A549 (cell line): ENCODE results near the gene CTDP1. TPM values are rescaled to one million over a fixed set of nuclear protein-coding genes. Genes with fewer than 3 reads are reported as not detected.

Experiments
- CBX2 ChIP-seq: fragments of 200-600 bp; sonication (generic); IDR thresholded peaks from 2 replicates; pipeline ENCODE4 v1.6.1; 2016; ENCODE audit warnings: low read depth, mild to moderate bottlenecking, borderline replicate concordance
- CBX8 ChIP-seq: fragments of 200-600 bp; sonication (generic); IDR thresholded peaks from 2 replicates; pipeline ENCODE4 v1.6.1; 2016
- CEBPB ChIP-seq, 2 experiments: fragments of >200 bp in 1 of 2; sonication (Bioruptor Twin) in 1 of 2; formaldehyde crosslinking in 1 of 2; IDR thresholded peaks; 2 replicates each; pipeline ENCODE4 v1.6.1; 2012 to 2016
- EHMT2 ChIP-seq: fragments of 200-600 bp; sonication (generic); IDR thresholded peaks from 2 replicates; pipeline ENCODE4 v1.6.1; 2016; ENCODE audit warnings: antibody characterized with exemption, low read depth, mild to moderate bottlenecking, moderate library complexity
- FOSB ChIP-seq: fragments of 250-450 bp; sonication (Bioruptor Pico); IDR thresholded peaks from 2 replicates; pipeline ENCODE4 v1.5.0; 2020; ENCODE audit warnings: mild to moderate bottlenecking, moderate library complexity
- FOSL2 ChIP-seq, 2 experiments: fragments of 450-650 bp in 1 of 2; fragments of >200 bp in 1 of 2; sonication (Bioruptor Twin) in 1 of 2; formaldehyde crosslinking; IDR thresholded peaks; 2 replicates each; pipeline versions ENCODE4 v1.5.0 to v1.6.1; 2016 to 2020; ENCODE audit warnings: mild to moderate bottlenecking in 1 of 2, moderate library complexity in 1 of 2
- FOXS1 ChIP-seq: fragments of 250-450 bp; sonication (Bioruptor Pico); IDR thresholded peaks from 2 replicates; pipeline ENCODE4 v1.5.0; 2020; ENCODE audit warnings: mild to moderate bottlenecking, moderate library complexity
- GATA3 ChIP-seq: IDR thresholded peaks from 2 replicates; pipeline ENCODE4 v1.6.1; 2012; ENCODE audit warnings: borderline replicate concordance
- HDAC2 ChIP-seq: fragments of 200-600 bp; sonication (generic); IDR thresholded peaks from 2 replicates; pipeline ENCODE4 v1.6.1; 2016
- HEYL ChIP-seq: fragments of 250-450 bp; sonication (Bioruptor Pico); IDR thresholded peaks from 2 replicates; pipeline ENCODE4 v1.8.0; 2021; ENCODE audit warnings: mild to moderate bottlenecking, moderate library complexity
- HOXA7 ChIP-seq: fragments of 250-450 bp; sonication (Bioruptor Pico); IDR thresholded peaks from 2 replicates; pipeline ENCODE4 v1.5.0; 2020; ENCODE audit warnings: mild to moderate bottlenecking, moderate library complexity
- HOXB13 ChIP-seq: fragments of 250-450 bp; sonication (Bioruptor Pico); IDR thresholded peaks from 2 replicates; pipeline ENCODE4 v1.5.0; 2020; ENCODE audit warnings: low read depth, mild to moderate bottlenecking, moderate library complexity
- JUNB ChIP-seq: fragments of >200 bp; sonication (Bioruptor Twin); formaldehyde crosslinking; IDR thresholded peaks from 2 replicates; pipeline ENCODE4 v1.6.1; 2016
- KDM1A ChIP-seq: fragments of 200-600 bp; sonication (generic); IDR thresholded peaks from 2 replicates; pipeline ENCODE4 v1.6.1; 2016; ENCODE audit warnings: low read depth, mild to moderate bottlenecking
- KDM5A ChIP-seq: fragments of 200-600 bp; sonication (generic); IDR thresholded peaks from 2 replicates; pipeline ENCODE4 v1.6.1; 2016; ENCODE audit warnings: antibody characterized with exemption, mild to moderate bottlenecking
- MAZ ChIP-seq: fragments of 150-350 bp; IDR thresholded peaks from 2 replicates; pipeline ENCODE4 v1.6.1; 2014; ENCODE audit warnings: antibody characterized with exemption, low read depth, low read length, borderline replicate concordance
- MYC ChIP-seq: IDR thresholded peaks from 2 replicates; pipeline ENCODE4 v1.6.1; 2012; ENCODE audit warnings: mild to moderate bottlenecking, inconsistent platforms, low read length, improper control_type of control experiment, borderline replicate concordance
- NFE2L2 ChIP-seq: fragments of 150-350 bp; conservative IDR thresholded peaks from 2 replicates; pipeline ENCODE4 v1.6.1; 2014; ENCODE audit warnings: low read length
- NPAS2 ChIP-seq: fragments of 250-450 bp; sonication (Bioruptor Pico); IDR thresholded peaks from 2 replicates; pipeline ENCODE4 v1.8.0; 2022; ENCODE audit warnings: mild to moderate bottlenecking, moderate library complexity, borderline replicate concordance
- NR3C1 ChIP-seq: fragments of >200 bp; sonication (Bioruptor Twin); formaldehyde crosslinking; IDR thresholded peaks from 3 replicates; pipeline ENCODE4 v1.6.1; 2017
- POLR2A ChIP-seq: IDR thresholded peaks from 2 replicates; pipeline ENCODE4 v1.6.1; 2012; ENCODE audit warnings: mild to moderate bottlenecking, low read length
- POLR2AphosphoS2 ChIP-seq: conservative IDR thresholded peaks from 2 replicates; pipeline ENCODE4 v1.6.1; 2012; ENCODE audit warnings: low read length, improper control_type of control experiment, inconsistent platforms
- RFX5 ChIP-seq: fragments of 450-650 bp; IDR thresholded peaks from 2 replicates; pipeline ENCODE4 v1.7.1; 2014; ENCODE audit warnings: antibody characterized with exemption, mild to moderate bottlenecking, moderate library complexity
- RNF2 ChIP-seq: fragments of 200-600 bp; sonication (generic); IDR thresholded peaks from 2 replicates; pipeline ENCODE4 v1.6.1; 2016; ENCODE audit warnings: low read depth, mild to moderate bottlenecking, antibody characterized with exemption, moderate library complexity, borderline replicate concordance
- SMC3 ChIP-seq: fragments of >200 bp; sonication (Bioruptor Twin); formaldehyde crosslinking; IDR thresholded peaks from 3 replicates; pipeline ENCODE4 v1.6.1; 2018; ENCODE audit warnings: inconsistent platforms
- SREBF2 ChIP-seq: fragments of 450-650 bp; IDR thresholded peaks from 2 replicates; pipeline ENCODE4 v1.6.1; 2014; ENCODE audit warnings: mild to moderate bottlenecking, moderate library complexity
- TFCP2L1 ChIP-seq: fragments of 250-450 bp; sonication (Bioruptor Pico); IDR thresholded peaks from 2 replicates; pipeline ENCODE4 v1.5.0; 2021; ENCODE audit warnings: mild to moderate bottlenecking
- ZC3H11A ChIP-seq: fragments of 450-650 bp; IDR thresholded peaks from 2 replicates; pipeline ENCODE4 v1.6.1; 2014; ENCODE audit warnings: antibody characterized with exemption, mild to moderate bottlenecking
- ZFP36 ChIP-seq: fragments of 450-650 bp; IDR thresholded peaks from 2 replicates; pipeline ENCODE4 v1.6.1; 2014; ENCODE audit warnings: borderline replicate concordance; ENCODE audit not compliant: partially characterized antibody
- polyA plus RNA-seq, 4 experiments: library from polyadenylated mRNA; depleted of rRNA in 3 of 4; stranded (reverse); fragments of >200 nt; fragmentation: RNase III in 1 of 4; extraction: RNeasy Plus Mini Kit Qiagen cat#74134 plus additional on column Dnase treatment in 1 of 4; gene quantifications; 2 replicates in 3 of 4; 3 replicates in 1 of 4; pipeline ENCODE4 v1.2.3, GENCODE V29; 2011 to 2017
- TF ChIP-seq, protein P1 (sequence below): fragments of 250-450 bp; sonication (Bioruptor Pico); IDR thresholded peaks from 2 replicates; pipeline ENCODE4 v1.5.0; 2020; ENCODE audit warnings: low read depth, mild to moderate bottlenecking, moderate library complexity
- TF ChIP-seq, protein P2 (sequence below): fragments of >200 bp; sonication (Bioruptor Twin); formaldehyde crosslinking; IDR thresholded peaks from 3 replicates; pipeline ENCODE4 v1.6.1; 2016
- TF ChIP-seq, protein P3 (sequence below): fragments of 200-600 bp; sonication (generic); IDR thresholded peaks from 2 replicates; pipeline ENCODE4 v1.6.1; 2016; ENCODE audit warnings: antibody characterized with exemption, mild to moderate bottlenecking, moderate library complexity
- TF ChIP-seq, protein P4 (sequence below): IDR thresholded peaks from 2 replicates; pipeline ENCODE4 v1.6.1; 2012
- TF ChIP-seq, protein P5 (sequence below): fragments of 150-350 bp; IDR thresholded peaks from 2 replicates; pipeline ENCODE4 v1.6.1; 2014; ENCODE audit warnings: low read depth, mild to moderate bottlenecking, low read length
- TF ChIP-seq, protein P6 (sequence below): fragments of 250-450 bp; sonication (Bioruptor Pico); IDR thresholded peaks from 2 replicates; pipeline ENCODE4 v1.5.0; 2021; ENCODE audit warnings: mild to moderate bottlenecking, moderate library complexity, borderline replicate concordance

Gene CTDP1
- polyA plus RNA-seq, 2 of the 4 experiments (the other 2 are of a cell fraction) = 6.8 to 12.1 TPM

DNA sequence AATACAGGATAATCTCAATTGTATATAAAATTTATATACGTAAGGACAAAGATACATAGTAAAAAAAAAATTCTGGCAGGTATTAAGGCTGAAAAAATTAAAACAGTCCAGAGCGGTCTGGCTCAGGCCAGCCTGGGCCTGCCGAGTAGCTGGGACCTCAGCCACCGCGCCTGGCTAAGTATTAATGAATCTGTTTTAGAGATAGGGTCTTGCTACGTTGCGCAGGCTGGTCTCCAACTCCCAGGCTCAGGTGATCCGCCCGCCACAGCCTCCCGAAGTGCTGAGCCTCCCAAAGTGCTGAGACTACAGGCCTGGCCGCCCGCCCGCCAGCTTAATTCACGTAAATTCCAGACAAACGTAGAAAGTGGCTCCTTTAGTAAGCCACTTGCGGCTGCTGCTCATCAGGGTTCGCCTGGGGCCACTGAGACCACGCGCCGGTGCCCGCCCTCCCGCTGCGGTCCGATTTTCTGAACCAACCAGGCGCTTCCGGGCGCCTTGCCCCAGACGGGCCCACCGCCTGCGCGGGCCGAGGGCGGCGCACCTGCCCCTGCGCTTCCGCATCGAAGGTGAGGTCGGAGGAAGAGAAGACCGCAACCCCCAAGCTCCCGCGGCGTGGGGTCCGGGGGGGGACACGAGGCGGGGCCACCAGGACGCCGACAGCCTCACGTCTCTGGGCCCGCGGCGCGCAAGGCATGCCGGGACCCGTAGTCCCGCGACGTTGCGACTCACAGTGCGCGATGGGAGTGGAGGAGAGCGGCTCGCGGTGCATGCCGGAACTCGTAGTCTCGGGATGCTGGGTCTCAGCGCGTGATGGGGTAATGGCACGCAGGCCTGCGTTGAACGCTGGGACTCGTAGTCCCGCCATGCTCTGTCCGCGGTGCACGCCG is 695 bp upstream of the CTDP1 start (continued):
- TF ChIP-seq, protein P1, sequence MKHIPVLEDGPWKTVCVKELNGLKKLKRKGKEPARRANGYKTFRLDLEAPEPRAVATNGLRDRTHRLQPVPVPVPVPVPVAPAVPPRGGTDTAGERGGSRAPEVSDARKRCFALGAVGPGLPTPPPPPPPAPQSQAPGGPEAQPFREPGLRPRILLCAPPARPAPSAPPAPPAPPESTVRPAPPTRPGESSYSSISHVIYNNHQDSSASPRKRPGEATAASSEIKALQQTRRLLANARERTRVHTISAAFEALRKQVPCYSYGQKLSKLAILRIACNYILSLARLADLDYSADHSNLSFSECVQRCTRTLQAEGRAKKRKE (CRISPR knock-in tag) = no peak
- TF ChIP-seq NR3C1 = no peak
- TF ChIP-seq CEBPB (IDR thresholded peaks at IDR 0.05) = 0 out of 4 replicates have a peak, but pooled peaks of 1 of the 2 experiments have one; percentile 39
- TF ChIP-seq FOXS1 (CRISPR knock-in tag) = no peak
- TF ChIP-seq POLR2A = peak; percentile 43; the same call in 1 of the 2 replicates
- no peak for TF ChIP-seq ZC3H11A
- TF ChIP-seq RFX5 = no peak
- TF ChIP-seq KDM1A = no peak
- TF ChIP-seq, protein P2, sequence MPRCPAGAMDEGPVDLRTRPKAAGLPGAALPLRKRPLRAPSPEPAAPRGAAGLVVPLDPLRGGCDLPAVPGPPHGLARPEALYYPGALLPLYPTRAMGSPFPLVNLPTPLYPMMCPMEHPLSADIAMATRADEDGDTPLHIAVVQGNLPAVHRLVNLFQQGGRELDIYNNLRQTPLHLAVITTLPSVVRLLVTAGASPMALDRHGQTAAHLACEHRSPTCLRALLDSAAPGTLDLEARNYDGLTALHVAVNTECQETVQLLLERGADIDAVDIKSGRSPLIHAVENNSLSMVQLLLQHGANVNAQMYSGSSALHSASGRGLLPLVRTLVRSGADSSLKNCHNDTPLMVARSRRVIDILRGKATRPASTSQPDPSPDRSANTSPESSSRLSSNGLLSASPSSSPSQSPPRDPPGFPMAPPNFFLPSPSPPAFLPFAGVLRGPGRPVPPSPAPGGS = no peak
- no peak for TF ChIP-seq HOXA7 (CRISPR knock-in tag)
- no peak for TF ChIP-seq HDAC2
- TF ChIP-seq FOSB (CRISPR knock-in tag) = no peak
- TF ChIP-seq ZFP36 = no peak
- no peak for TF ChIP-seq SREBF2
- TF ChIP-seq, protein P3, sequence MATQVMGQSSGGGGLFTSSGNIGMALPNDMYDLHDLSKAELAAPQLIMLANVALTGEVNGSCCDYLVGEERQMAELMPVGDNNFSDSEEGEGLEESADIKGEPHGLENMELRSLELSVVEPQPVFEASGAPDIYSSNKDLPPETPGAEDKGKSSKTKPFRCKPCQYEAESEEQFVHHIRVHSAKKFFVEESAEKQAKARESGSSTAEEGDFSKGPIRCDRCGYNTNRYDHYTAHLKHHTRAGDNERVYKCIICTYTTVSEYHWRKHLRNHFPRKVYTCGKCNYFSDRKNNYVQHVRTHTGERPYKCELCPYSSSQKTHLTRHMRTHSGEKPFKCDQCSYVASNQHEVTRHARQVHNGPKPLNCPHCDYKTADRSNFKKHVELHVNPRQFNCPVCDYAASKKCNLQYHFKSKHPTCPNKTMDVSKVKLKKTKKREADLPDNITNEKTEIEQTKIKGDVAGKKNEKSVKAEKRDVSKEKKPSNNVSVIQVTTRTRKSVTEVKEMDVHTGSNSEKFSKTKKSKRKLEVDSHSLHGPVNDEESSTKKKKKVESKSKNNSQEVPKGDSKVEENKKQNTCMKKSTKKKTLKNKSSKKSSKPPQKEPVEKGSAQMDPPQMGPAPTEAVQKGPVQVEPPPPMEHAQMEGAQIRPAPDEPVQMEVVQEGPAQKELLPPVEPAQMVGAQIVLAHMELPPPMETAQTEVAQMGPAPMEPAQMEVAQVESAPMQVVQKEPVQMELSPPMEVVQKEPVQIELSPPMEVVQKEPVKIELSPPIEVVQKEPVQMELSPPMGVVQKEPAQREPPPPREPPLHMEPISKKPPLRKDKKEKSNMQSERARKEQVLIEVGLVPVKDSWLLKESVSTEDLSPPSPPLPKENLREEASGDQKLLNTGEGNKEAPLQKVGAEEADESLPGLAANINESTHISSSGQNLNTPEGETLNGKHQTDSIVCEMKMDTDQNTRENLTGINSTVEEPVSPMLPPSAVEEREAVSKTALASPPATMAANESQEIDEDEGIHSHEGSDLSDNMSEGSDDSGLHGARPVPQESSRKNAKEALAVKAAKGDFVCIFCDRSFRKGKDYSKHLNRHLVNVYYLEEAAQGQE = peak; percentile 33; the same call in 1 of the 2 replicates
- no peak for TF ChIP-seq GATA3
- TF ChIP-seq, protein P4, sequence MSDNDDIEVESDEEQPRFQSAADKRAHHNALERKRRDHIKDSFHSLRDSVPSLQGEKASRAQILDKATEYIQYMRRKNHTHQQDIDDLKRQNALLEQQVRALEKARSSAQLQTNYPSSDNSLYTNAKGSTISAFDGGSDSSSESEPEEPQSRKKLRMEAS = peak; percentile 72
- no peak for TF ChIP-seq EHMT2
- TF ChIP-seq MAZ = no peak
- no peak for TF ChIP-seq KDM5A
- no peak for TF ChIP-seq HEYL
- TF ChIP-seq JUNB = no peak
- TF ChIP-seq, protein P5, sequence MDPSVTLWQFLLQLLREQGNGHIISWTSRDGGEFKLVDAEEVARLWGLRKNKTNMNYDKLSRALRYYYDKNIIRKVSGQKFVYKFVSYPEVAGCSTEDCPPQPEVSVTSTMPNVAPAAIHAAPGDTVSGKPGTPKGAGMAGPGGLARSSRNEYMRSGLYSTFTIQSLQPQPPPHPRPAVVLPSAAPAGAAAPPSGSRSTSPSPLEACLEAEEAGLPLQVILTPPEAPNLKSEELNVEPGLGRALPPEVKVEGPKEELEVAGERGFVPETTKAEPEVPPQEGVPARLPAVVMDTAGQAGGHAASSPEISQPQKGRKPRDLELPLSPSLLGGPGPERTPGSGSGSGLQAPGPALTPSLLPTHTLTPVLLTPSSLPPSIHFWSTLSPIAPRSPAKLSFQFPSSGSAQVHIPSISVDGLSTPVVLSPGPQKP = no peak
- no peak for TF ChIP-seq CBX2
- TF ChIP-seq RNF2 = no peak
- peak; percentile 45 for TF ChIP-seq MYC
- TF ChIP-seq, protein P6, sequence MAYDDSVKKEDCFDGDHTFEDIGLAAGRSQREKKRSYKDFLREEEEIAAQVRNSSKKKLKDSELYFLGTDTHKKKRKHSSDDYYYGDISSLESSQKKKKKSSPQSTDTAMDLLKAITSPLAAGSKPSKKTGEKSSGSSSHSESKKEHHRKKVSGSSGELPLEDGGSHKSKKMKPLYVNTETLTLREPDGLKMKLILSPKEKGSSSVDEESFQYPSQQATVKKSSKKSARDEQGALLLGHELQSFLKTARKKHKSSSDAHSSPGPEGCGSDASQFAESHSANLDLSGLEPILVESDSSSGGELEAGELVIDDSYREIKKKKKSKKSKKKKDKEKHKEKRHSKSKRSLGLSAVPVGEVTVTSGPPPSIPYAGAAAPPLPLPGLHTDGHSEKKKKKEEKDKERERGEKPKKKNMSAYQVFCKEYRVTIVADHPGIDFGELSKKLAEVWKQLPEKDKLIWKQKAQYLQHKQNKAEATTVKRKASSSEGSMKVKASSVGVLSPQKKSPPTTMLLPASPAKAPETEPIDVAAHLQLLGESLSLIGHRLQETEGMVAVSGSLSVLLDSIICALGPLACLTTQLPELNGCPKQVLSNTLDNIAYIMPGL (CRISPR knock-in tag) = no peak
- no peak for TF ChIP-seq TFCP2L1 (CRISPR knock-in tag)
- no peak for TF ChIP-seq SMC3
- no peak for TF ChIP-seq FOSL2 (IDR thresholded peaks at IDR 0.05)
- TF ChIP-seq FOSL2 (CRISPR knock-in tag; IDR thresholded peaks at IDR 0.05) = no peak
- TF ChIP-seq CBX8 = no peak
- no peak for TF ChIP-seq NPAS2 (CRISPR knock-in tag)
- TF ChIP-seq HOXB13 (CRISPR knock-in tag) = no peak
- TF ChIP-seq NFE2L2 = no peak
- TF ChIP-seq POLR2AphosphoS2 = no peak
